ENCODE measurements around the gene VSIG10L. TPM values are rescaled to one million over a fixed set of nuclear protein-coding genes. Genes with fewer than 3 reads are reported as not detected.

The VSIG10L gene
- total RNA-seq, 1 experiment from 2014 or later: 11.6 TPM

DNA sequence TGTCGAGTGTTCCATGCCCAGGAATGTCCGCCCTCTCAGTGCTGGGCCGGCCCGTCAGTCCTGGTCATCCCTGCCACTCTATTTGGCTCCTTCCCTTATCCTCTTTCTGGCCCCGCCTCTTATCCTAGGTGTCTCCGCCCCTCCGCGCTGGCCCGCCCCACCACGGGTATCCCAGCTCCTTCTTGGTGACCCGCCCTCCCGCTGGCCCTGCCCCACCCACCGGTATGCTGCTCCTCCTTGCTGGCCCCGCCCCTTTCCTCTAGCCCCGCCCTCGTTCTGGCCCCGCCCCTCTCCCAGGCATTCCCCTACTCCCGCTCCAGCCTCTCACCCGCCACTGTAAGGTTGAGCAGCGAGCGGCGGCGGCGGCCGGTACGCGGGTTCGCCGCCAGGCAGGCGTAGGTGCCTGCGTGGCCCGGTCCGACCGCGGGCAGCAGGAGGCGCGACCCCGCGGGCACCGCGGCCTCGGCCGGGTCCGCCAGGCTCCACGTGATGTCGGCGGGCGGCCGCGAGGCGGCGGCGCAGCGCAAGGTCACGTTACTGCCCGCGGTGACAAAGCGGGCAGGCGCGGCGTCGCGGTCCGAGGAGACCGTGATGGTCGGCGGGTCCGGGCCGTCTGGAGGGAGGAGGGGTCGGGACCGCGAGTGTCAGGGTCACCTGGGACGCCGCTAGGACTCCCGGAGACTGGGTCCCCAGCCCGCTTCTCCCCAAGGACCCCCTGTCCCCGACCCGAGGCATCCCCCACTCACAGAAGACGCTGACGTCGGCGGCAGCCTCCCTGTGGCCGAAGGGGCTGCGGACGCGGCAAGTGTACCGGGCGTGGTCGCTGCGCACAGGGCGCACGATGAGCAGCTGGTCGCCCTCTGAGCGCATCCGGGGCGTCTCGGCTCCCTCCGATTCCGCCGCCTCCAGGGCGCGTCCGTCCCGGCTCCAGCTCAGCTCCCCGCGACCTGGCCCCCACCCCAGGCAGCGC, 2.0 kb downstream of the VSIG10L start:
- Mint-ChIP-seq H3K4me3 (peak overlapping the region; percentile 89), H3K9me3 (no peaks in the 10 kb centered on the region), H3K27ac (peak overlapping the region; percentile 98), H3K4me1 (peaks cover 32% of the 10 kb centered on the region), H3K27me3 (ENCODE audit: low read depth) (peaks cover 26% of the 10 kb centered on the region), H3K36me3 (peaks cover 13% of the 10 kb centered on the region)
- POLR2A ChIA-PET: interaction anchor here (0.6 to 1.4 kb wide), 7 partner anchors 26 to 541 kb away, joined by 3 to 6 read pairs (median 4); partner anchors contain the start of genes C19orf84 and ETFB
- ATAC-seq: peak; percentile 85
- CTCF ChIA-PET: interaction anchor here (0.6 to 4.6 kb wide), 40 partner anchors 9 to 791 kb away, joined by 3 to 37 read pairs (median 6); partner anchors contain the start of genes C19orf84, ETFB, LIM2 and SIGLEC10
- DNase-seq (ENCODE audit: low spot score): peak; percentile 100
- TF ChIP-seq TEAD4 (CRISPR knock-in tag; IDR thresholded peaks at IDR 0.05) (0 out of 2 replicates have a peak, but pooled peaks have one; percentile 64), MYBL2 (CRISPR knock-in tag; IDR thresholded peaks at IDR 0.05) (peak; percentile 65; the same call in 1 of the 2 replicates), ESRRA (CRISPR knock-in tag; IDR thresholded peaks at IDR 0.05; ENCODE audit: borderline replicate concordance) (peak; percentile 80), SMAD4 (CRISPR knock-in tag; IDR thresholded peaks at IDR 0.05) (no peak), GTF2I (CRISPR knock-in tag; conservative IDR thresholded peaks at IDR 0.05) (no peak), ZNF263 (CRISPR knock-in tag; IDR thresholded peaks at IDR 0.05; ENCODE audit: low read depth) (peak; percentile 42; the same call in 1 of the 2 replicates), NR2C2 (CRISPR knock-in tag; IDR thresholded peaks at IDR 0.05) (no peak), RELA (CRISPR knock-in tag; IDR thresholded peaks at IDR 0.05; ENCODE audit: borderline replicate concordance) (peak; percentile 70; the same call in 1 of the 2 replicates), KAT7 (CRISPR knock-in tag; IDR thresholded peaks at IDR 0.05; ENCODE audit: borderline replicate concordance) (no peak), HMGA2 (CRISPR knock-in tag; IDR thresholded peaks at IDR 0.05) (no peak), RORB (CRISPR knock-in tag; IDR thresholded peaks at IDR 0.05) (no peak), FOXJ3 (CRISPR knock-in tag; IDR thresholded peaks at IDR 0.05; ENCODE audit: borderline replicate concordance) (no peak), MXD4 (CRISPR knock-in tag; IDR thresholded peaks at IDR 0.05; ENCODE audit: borderline replicate concordance) (no peak), NFATC4 (CRISPR knock-in tag; IDR thresholded peaks at IDR 0.05) (no peak), FOXK1 (CRISPR knock-in tag; IDR thresholded peaks at IDR 0.05) (peak; percentile 88)
- TF ChIP-seq, protein P1, sequence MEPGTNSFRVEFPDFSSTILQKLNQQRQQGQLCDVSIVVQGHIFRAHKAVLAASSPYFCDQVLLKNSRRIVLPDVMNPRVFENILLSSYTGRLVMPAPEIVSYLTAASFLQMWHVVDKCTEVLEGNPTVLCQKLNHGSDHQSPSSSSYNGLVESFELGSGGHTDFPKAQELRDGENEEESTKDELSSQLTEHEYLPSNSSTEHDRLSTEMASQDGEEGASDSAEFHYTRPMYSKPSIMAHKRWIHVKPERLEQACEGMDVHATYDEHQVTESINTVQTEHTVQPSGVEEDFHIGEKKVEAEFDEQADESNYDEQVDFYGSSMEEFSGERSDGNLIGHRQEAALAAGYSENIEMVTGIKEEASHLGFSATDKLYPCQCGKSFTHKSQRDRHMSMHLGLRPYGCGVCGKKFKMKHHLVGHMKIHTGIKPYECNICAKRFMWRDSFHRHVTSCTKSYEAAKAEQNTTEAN (CRISPR knock-in tag; IDR thresholded peaks at IDR 0.05): peak; percentile 88
- TF ChIP-seq, protein P2, sequence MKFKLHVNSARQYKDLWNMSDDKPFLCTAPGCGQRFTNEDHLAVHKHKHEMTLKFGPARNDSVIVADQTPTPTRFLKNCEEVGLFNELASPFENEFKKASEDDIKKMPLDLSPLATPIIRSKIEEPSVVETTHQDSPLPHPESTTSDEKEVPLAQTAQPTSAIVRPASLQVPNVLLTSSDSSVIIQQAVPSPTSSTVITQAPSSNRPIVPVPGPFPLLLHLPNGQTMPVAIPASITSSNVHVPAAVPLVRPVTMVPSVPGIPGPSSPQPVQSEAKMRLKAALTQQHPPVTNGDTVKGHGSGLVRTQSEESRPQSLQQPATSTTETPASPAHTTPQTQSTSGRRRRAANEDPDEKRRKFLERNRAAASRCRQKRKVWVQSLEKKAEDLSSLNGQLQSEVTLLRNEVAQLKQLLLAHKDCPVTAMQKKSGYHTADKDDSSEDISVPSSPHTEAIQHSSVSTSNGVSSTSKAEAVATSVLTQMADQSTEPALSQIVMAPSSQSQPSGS (CRISPR knock-in tag; IDR thresholded peaks at IDR 0.05; ENCODE audit: borderline replicate concordance, low read depth): no peak
- TF ChIP-seq, protein P3, sequence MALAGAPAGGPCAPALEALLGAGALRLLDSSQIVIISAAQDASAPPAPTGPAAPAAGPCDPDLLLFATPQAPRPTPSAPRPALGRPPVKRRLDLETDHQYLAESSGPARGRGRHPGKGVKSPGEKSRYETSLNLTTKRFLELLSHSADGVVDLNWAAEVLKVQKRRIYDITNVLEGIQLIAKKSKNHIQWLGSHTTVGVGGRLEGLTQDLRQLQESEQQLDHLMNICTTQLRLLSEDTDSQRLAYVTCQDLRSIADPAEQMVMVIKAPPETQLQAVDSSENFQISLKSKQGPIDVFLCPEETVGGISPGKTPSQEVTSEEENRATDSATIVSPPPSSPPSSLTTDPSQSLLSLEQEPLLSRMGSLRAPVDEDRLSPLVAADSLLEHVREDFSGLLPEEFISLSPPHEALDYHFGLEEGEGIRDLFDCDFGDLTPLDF (CRISPR knock-in tag; IDR thresholded peaks at IDR 0.05): no peak
- TF ChIP-seq, protein P4, sequence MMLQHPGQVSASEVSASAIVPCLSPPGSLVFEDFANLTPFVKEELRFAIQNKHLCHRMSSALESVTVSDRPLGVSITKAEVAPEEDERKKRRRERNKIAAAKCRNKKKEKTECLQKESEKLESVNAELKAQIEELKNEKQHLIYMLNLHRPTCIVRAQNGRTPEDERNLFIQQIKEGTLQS (CRISPR knock-in tag; conservative IDR thresholded peaks at IDR 0.05): no peak
- TF ChIP-seq, protein P5, sequence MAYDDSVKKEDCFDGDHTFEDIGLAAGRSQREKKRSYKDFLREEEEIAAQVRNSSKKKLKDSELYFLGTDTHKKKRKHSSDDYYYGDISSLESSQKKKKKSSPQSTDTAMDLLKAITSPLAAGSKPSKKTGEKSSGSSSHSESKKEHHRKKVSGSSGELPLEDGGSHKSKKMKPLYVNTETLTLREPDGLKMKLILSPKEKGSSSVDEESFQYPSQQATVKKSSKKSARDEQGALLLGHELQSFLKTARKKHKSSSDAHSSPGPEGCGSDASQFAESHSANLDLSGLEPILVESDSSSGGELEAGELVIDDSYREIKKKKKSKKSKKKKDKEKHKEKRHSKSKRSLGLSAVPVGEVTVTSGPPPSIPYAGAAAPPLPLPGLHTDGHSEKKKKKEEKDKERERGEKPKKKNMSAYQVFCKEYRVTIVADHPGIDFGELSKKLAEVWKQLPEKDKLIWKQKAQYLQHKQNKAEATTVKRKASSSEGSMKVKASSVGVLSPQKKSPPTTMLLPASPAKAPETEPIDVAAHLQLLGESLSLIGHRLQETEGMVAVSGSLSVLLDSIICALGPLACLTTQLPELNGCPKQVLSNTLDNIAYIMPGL (CRISPR knock-in tag; IDR thresholded peaks at IDR 0.05): no peak
- TF ChIP-seq, protein P6, sequence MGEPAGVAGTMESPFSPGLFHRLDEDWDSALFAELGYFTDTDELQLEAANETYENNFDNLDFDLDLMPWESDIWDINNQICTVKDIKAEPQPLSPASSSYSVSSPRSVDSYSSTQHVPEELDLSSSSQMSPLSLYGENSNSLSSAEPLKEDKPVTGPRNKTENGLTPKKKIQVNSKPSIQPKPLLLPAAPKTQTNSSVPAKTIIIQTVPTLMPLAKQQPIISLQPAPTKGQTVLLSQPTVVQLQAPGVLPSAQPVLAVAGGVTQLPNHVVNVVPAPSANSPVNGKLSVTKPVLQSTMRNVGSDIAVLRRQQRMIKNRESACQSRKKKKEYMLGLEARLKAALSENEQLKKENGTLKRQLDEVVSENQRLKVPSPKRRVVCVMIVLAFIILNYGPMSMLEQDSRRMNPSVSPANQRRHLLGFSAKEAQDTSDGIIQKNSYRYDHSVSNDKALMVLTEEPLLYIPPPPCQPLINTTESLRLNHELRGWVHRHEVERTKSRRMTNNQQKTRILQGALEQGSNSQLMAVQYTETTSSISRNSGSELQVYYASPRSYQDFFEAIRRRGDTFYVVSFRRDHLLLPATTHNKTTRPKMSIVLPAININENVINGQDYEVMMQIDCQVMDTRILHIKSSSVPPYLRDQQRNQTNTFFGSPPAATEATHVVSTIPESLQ (CRISPR knock-in tag; IDR thresholded peaks at IDR 0.05): no peak
- TF ChIP-seq, protein P7, sequence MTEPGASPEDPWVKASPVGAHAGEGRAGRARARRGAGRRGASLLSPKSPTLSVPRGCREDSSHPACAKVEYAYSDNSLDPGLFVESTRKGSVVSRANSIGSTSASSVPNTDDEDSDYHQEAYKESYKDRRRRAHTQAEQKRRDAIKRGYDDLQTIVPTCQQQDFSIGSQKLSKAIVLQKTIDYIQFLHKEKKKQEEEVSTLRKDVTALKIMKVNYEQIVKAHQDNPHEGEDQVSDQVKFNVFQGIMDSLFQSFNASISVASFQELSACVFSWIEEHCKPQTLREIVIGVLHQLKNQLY (CRISPR knock-in tag; IDR thresholded peaks at IDR 0.05): no peak
- TF ChIP-seq, protein P8, sequence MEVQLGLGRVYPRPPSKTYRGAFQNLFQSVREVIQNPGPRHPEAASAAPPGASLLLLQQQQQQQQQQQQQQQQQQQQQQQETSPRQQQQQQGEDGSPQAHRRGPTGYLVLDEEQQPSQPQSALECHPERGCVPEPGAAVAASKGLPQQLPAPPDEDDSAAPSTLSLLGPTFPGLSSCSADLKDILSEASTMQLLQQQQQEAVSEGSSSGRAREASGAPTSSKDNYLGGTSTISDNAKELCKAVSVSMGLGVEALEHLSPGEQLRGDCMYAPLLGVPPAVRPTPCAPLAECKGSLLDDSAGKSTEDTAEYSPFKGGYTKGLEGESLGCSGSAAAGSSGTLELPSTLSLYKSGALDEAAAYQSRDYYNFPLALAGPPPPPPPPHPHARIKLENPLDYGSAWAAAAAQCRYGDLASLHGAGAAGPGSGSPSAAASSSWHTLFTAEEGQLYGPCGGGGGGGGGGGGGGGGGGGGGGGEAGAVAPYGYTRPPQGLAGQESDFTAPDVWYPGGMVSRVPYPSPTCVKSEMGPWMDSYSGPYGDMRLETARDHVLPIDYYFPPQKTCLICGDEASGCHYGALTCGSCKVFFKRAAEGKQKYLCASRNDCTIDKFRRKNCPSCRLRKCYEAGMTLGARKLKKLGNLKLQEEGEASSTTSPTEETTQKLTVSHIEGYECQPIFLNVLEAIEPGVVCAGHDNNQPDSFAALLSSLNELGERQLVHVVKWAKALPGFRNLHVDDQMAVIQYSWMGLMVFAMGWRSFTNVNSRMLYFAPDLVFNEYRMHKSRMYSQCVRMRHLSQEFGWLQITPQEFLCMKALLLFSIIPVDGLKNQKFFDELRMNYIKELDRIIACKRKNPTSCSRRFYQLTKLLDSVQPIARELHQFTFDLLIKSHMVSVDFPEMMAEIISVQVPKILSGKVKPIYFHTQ (CRISPR knock-in tag; IDR thresholded peaks at IDR 0.05): no peak
- TF ChIP-seq, protein P9, sequence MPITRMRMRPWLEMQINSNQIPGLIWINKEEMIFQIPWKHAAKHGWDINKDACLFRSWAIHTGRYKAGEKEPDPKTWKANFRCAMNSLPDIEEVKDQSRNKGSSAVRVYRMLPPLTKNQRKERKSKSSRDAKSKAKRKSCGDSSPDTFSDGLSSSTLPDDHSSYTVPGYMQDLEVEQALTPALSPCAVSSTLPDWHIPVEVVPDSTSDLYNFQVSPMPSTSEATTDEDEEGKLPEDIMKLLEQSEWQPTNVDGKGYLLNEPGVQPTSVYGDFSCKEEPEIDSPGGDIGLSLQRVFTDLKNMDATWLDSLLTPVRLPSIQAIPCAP (CRISPR knock-in tag; IDR thresholded peaks at IDR 0.05): no peak

All from WTC11 (cell line).